Immature natural killer cell (primary cell): ENCODE results near the gene BST1. TPM values are rescaled to one million over a fixed set of nuclear protein-coding genes. Genes with fewer than 3 reads are reported as not detected.

Experiments used
- DNase-seq, 3 donors: peaks; one replicate each; pipeline ENCODE4 v3.0.0; 2022; ENCODE audit warnings: mixed read lengths in 1 of 3
- H3K27ac Mint-ChIP-seq, 6 donors: one replicate each; pipeline ENCODE4 v1.8.0; 2020; ENCODE audit warnings: mixed read lengths in 6 of 6, mild to moderate bottlenecking in 5 of 6, inconsistent platforms in 4 of 6, moderate library complexity in 3 of 6
- H3K27me3 Mint-ChIP-seq, 3 donors: one replicate each; pipeline ENCODE4 v1.8.0; 2020 to 2021; ENCODE audit warnings: low read depth in 3 of 3, mild to moderate bottlenecking in 3 of 3, mixed read lengths in 3 of 3, moderate library complexity in 3 of 3, inconsistent platforms in 1 of 3
- H3K36me3 Mint-ChIP-seq, 3 donors: one replicate each; pipeline ENCODE4 v1.8.0; 2020; ENCODE audit warnings: mixed read lengths in 3 of 3, inconsistent platforms in 2 of 3, mild to moderate bottlenecking in 2 of 3
- H3K4me1 Mint-ChIP-seq, 2 donors: one replicate each; pipeline ENCODE4 v1.8.0; 2020; ENCODE audit warnings: inconsistent platforms in 2 of 2, mild to moderate bottlenecking in 2 of 2, mixed read lengths in 2 of 2, moderate library complexity in 1 of 2
- H3K4me3 Mint-ChIP-seq, 5 donors: one replicate each; pipeline ENCODE4 v1.8.0; 2020; ENCODE audit warnings: mild to moderate bottlenecking in 5 of 5, mixed read lengths in 5 of 5, inconsistent platforms in 3 of 5, moderate library complexity in 3 of 5
- H3K9me3 Mint-ChIP-seq, 6 donors: one replicate each; pipeline ENCODE4 v1.8.0; 2020; ENCODE audit warnings: mild to moderate bottlenecking in 6 of 6, mixed read lengths in 6 of 6, inconsistent platforms in 4 of 6, moderate library complexity in 3 of 6
- polyA plus RNA-seq, 3 donors: library from polyadenylated mRNA; unstranded; fragments of 300-500 nt; fragmentation: Illumina TruSeq; gene quantifications; one replicate each; pipeline ENCODE4 v1.2.3, GENCODE V29; 2021

BST1 gene
- polyA plus RNA-seq, 3 donors from 2014 or later: 0.78 to 2.0 (median 1.1) TPM

GRCh38 chr4:15667006-15667405 lies 35.9 kb upstream of the BST1 start:
- DNase-seq: no peak
- H3K9me3 Mint-ChIP-seq: no peaks in the 10 kb centered on the region
- H3K4me3 Mint-ChIP-seq: no peak overlapping the region
- H3K4me1 Mint-ChIP-seq: peaks cover 9 to 17% of the 10 kb centered on the region in 2 donors
- H3K27me3 Mint-ChIP-seq: peaks cover 0 to 2% (median 0%) of the 10 kb centered on the region in 3 donors
- H3K36me3 Mint-ChIP-seq: no peaks in the 10 kb centered on the region
- no peak overlapping the region for H3K27ac Mint-ChIP-seq

GRCh38 chr4:15668566-15669435 lies 34.1 kb upstream of the BST1 start:
- DNase-seq: no peak
- H3K27me3 Mint-ChIP-seq: peaks cover 0 to 2% (median 0%) of the 10 kb centered on the region in 3 donors
- H3K4me3 Mint-ChIP-seq: no peak overlapping the region
- no peaks in the 10 kb centered on the region for H3K36me3 Mint-ChIP-seq
- H3K4me1 Mint-ChIP-seq: peaks cover 9 to 17% of the 10 kb centered on the region in 2 donors
- H3K27ac Mint-ChIP-seq: no peak overlapping the region
- no peaks in the 10 kb centered on the region for H3K9me3 Mint-ChIP-seq

GRCh38 chr4:15670576-15670975 lies 32.3 kb upstream of the BST1 start:
- DNase-seq: no peak
- Mint-ChIP-seq H3K4me3 (no peak overlapping the region), H3K36me3 (no peaks in the 10 kb centered on the region), H3K4me1 (peaks cover 8 to 11% of the 10 kb centered on the region in 2 donors), H3K9me3 (no peaks in the 10 kb centered on the region), H3K27me3 (no peaks in the 10 kb centered on the region), H3K27ac (no peak overlapping the region)

GRCh38 chr4:15672101-15672500 lies 30.8 kb upstream of the BST1 start:
- Mint-ChIP-seq H3K4me3 (no peak overlapping the region), H3K9me3 (no peaks in the 10 kb centered on the region), H3K27me3 (no peaks in the 10 kb centered on the region), H3K36me3 (no peaks in the 10 kb centered on the region), H3K27ac (no peak overlapping the region), H3K4me1 (no peaks in the 10 kb centered on the region)
- DNase-seq: no peak

- Mint-ChIP-seq H3K27me3 (no peaks in the 10 kb centered on the region), H3K9me3 (no peaks in the 10 kb centered on the region), H3K4me3 (no peak overlapping the region), H3K36me3 (no peaks in the 10 kb centered on the region), H3K4me1 (no peaks in the 10 kb centered on the region), H3K27ac (no peak overlapping the region)
- no peak for DNase-seq
Observed at GRCh38 chr4:15673337-15673736, 29.5 kb upstream of the BST1 start.

- no peak for DNase-seq
- Mint-ChIP-seq H3K27ac (no peak overlapping the region), H3K36me3 (no peaks in the 10 kb centered on the region), H3K4me3 (no peak overlapping the region), H3K4me1 (no peaks in the 10 kb centered on the region), H3K9me3 (no peaks in the 10 kb centered on the region), H3K27me3 (no peaks in the 10 kb centered on the region)
Observed at GRCh38 chr4:15674046-15674445, 28.8 kb upstream of the BST1 start.

GRCh38 chr4:15674926-15675325 lies 27.9 kb upstream of the BST1 start:
- H3K27ac Mint-ChIP-seq: no peak overlapping the region
- H3K4me1 Mint-ChIP-seq: peaks cover 0 to 1% of the 10 kb centered on the region in 2 donors
- no peaks in the 10 kb centered on the region for H3K9me3 Mint-ChIP-seq
- no peaks in the 10 kb centered on the region for H3K36me3 Mint-ChIP-seq
- DNase-seq: no peak
- peaks cover 0 to 1% (median 0%) of the 10 kb centered on the region in 3 donors for H3K27me3 Mint-ChIP-seq
- no peak overlapping the region for H3K4me3 Mint-ChIP-seq

- H3K4me3 Mint-ChIP-seq: no peak overlapping the region
- peaks cover 0 to 2% of the 10 kb centered on the region in 2 donors for H3K4me1 Mint-ChIP-seq
- no peak overlapping the region for H3K27ac Mint-ChIP-seq
- peaks cover 0 to 2% (median 0%) of the 10 kb centered on the region in 3 donors for H3K27me3 Mint-ChIP-seq
- H3K9me3 Mint-ChIP-seq: no peaks in the 10 kb centered on the region
- no peak for DNase-seq
- H3K36me3 Mint-ChIP-seq: no peaks in the 10 kb centered on the region
Observed at GRCh38 chr4:15675356-15675755, 27.5 kb upstream of the BST1 start.

GRCh38 chr4:15676039-15676438 lies 26.8 kb upstream of the BST1 start:
- Mint-ChIP-seq H3K9me3 (no peaks in the 10 kb centered on the region), H3K4me1 (peaks cover 2 to 3% of the 10 kb centered on the region in 2 donors)
- DNase-seq: no peak

GRCh38 chr4:15676899-15677298 lies 26.0 kb upstream of the BST1 start:
- no peak for DNase-seq
- no peak overlapping the region for H3K27ac Mint-ChIP-seq
- peaks cover 0 to 7% (median 4%) of the 10 kb centered on the region in 3 donors for H3K27me3 Mint-ChIP-seq
- H3K36me3 Mint-ChIP-seq: no peaks in the 10 kb centered on the region
- H3K9me3 Mint-ChIP-seq: no peaks in the 10 kb centered on the region
- H3K4me1 Mint-ChIP-seq: peaks cover 6 to 11% of the 10 kb centered on the region in 2 donors
- no peak overlapping the region for H3K4me3 Mint-ChIP-seq

More at GRCh38 chr4:15676039-15676438, 26.8 kb upstream of the BST1 start:
- Mint-ChIP-seq H3K36me3 (no peaks in the 10 kb centered on the region), H3K4me3 (no peak overlapping the region), H3K27me3 (peaks cover 0 to 2% (median 0%) of the 10 kb centered on the region in 3 donors), H3K27ac (no peak overlapping the region)

- peaks cover 13 to 18% of the 10 kb centered on the region in 2 donors for H3K4me1 Mint-ChIP-seq
- H3K36me3 Mint-ChIP-seq: no peaks in the 10 kb centered on the region
- peaks cover 0 to 8% (median 7%) of the 10 kb centered on the region in 3 donors for H3K27me3 Mint-ChIP-seq
- no peaks in the 10 kb centered on the region for H3K9me3 Mint-ChIP-seq
- H3K4me3 Mint-ChIP-seq: no peak overlapping the region
- no peak overlapping the region for H3K27ac Mint-ChIP-seq
- DNase-seq: no peak
Observed at GRCh38 chr4:15677507-15677988, 25.3 kb upstream of the BST1 start.

- Mint-ChIP-seq H3K9me3 (no peaks in the 10 kb centered on the region), H3K4me1 (peaks cover 27 to 40% of the 10 kb centered on the region in 2 donors), H3K36me3 (peaks cover 0 to under 1% (median 0%) of the 10 kb centered on the region in 3 donors), H3K4me3 (peak overlapping the region; percentile 87 to 99 (median 97)), H3K27ac (peak overlapping the region in 1 of 6 donors; percentile 93), H3K27me3 (peaks cover 0 to 8% (median 8%) of the 10 kb centered on the region in 3 donors)
- no peak for DNase-seq
Observed at GRCh38 chr4:15681067-15681371, 21.8 kb upstream of the BST1 start.

GRCh38 chr4:15681372-15682241 lies 21.3 kb upstream of the BST1 start, which contains the start of gene FAM200B:
Gene FAM200B, plus strand, starts transcription at chr4:15681827. Its CDS starts 5,151 bp downstream, at chr4:15686978.
- Mint-ChIP-seq H3K4me1 (peaks cover 27 to 46% of the 10 kb centered on the region in 2 donors), H3K36me3 (peaks cover 4 to 6% (median 5%) of the 10 kb centered on the region in 3 donors), H3K27ac (peak within 1 kb of the TSS; percentile 81 to 96 (median 92)), H3K4me3 (peak within 1 kb of the TSS; percentile 87 to 99 (median 97)), H3K9me3 (no peaks in the 10 kb centered on the region), H3K27me3 (peaks cover 0 to 8% (median 8%) of the 10 kb centered on the region in 3 donors)
- peak; percentile 92 to 93 (median 92) for DNase-seq
